ENCODE data around the gene PRKAR1B.

PRKAR1B gene

GRCh38 chr7:545470-545869 lies 181.6 kb downstream of the PRKAR1B start:
- no peak for DNase-seq (ENCODE audit: low read depth in 2 of 2, low spot score in 1 of 2)

GRCh38 chr7:544338-545221 lies 182.5 kb downstream of the PRKAR1B start:
- no peak for DNase-seq (ENCODE audit: low read depth in 2 of 2, low spot score in 1 of 2)

- DNase-seq (ENCODE audit: low read depth in 2 of 2, low spot score in 1 of 2) = no peak
These were observed 183.4 kb downstream of the PRKAR1B start for GRCh38 chr7:543501-544337.

- DNase-seq (ENCODE audit: low read depth in 2 of 2, low spot score in 1 of 2) = no peak
These were observed 184.2 kb downstream of the PRKAR1B start for GRCh38 chr7:542713-543500.

- no peak for DNase-seq (ENCODE audit: low read depth in 2 of 2, low spot score in 1 of 2)
These were observed 184.9 kb downstream of the PRKAR1B start for GRCh38 chr7:542131-542712.

- no peak for DNase-seq (ENCODE audit: low read depth in 2 of 2, low spot score in 1 of 2)
These were observed 185.4 kb downstream of the PRKAR1B start for GRCh38 chr7:541661-542060.

GRCh38 chr7:540997-541396 lies 186.1 kb downstream of the PRKAR1B start:
- DNase-seq (ENCODE audit: low read depth in 2 of 2, low spot score in 1 of 2) = no peak

GRCh38 chr7:540579-540978 lies 186.5 kb downstream of the PRKAR1B start:
- no peak for DNase-seq (ENCODE audit: low read depth in 2 of 2, low spot score in 1 of 2)

- no peak for DNase-seq (ENCODE audit: low read depth in 2 of 2, low spot score in 1 of 2)
These were observed 187.2 kb downstream of the PRKAR1B start for GRCh38 chr7:539731-540411.

GRCh38 chr7:538764-539685 lies 188.1 kb downstream of the PRKAR1B start:
- DNase-seq (ENCODE audit: low read depth in 2 of 2, low spot score in 1 of 2) = no peak

GRCh38 chr7:537911-538634 lies 189.0 kb downstream of the PRKAR1B start:
- no peak for DNase-seq (ENCODE audit: low read depth in 2 of 2, low spot score in 1 of 2)

- no peak for DNase-seq (ENCODE audit: low read depth in 2 of 2, low spot score in 1 of 2)
These were observed 190.8 kb downstream of the PRKAR1B start for GRCh38 chr7:536231-536630.

GRCh38 chr7:534959-535358 lies 192.1 kb downstream of the PRKAR1B start:
- no peak for DNase-seq (ENCODE audit: low read depth in 2 of 2, low spot score in 1 of 2)

GRCh38 chr7:534075-534474 lies 193.0 kb downstream of the PRKAR1B start:
- DNase-seq (ENCODE audit: low read depth in 2 of 2, low spot score in 1 of 2) = no peak

GRCh38 chr7:533266-533665 lies 193.8 kb downstream of the PRKAR1B start:
- DNase-seq (ENCODE audit: low read depth in 2 of 2, low spot score in 1 of 2) = no peak

- DNase-seq (ENCODE audit: low read depth in 2 of 2, low spot score in 1 of 2) = no peak
These were observed 194.5 kb downstream of the PRKAR1B start for GRCh38 chr7:532379-533143.

GRCh38 chr7:531777-532176 lies 195.3 kb downstream of the PRKAR1B start:
- DNase-seq (ENCODE audit: low read depth in 2 of 2, low spot score in 1 of 2) = no peak

GRCh38 chr7:528451-528850 lies 198.6 kb downstream of the PRKAR1B start:
- DNase-seq (ENCODE audit: low read depth in 2 of 2, low spot score in 1 of 2) = no peak
